Neural progenitor cell (in vitro differentiated cells): ENCODE measurements around the gene TUBA4B. TPM values are rescaled to one million over a fixed set of nuclear protein-coding genes. Genes with fewer than 3 reads are reported as not detected.

Source experiments
- DNase-seq: peaks from one replicate; pipeline ENCODE4 v3.0.0-alpha.2; 2016; ENCODE audit warnings: low spot score
- H2AFZ ChIP-seq: fragments of 200-600 bp; sonication (generic); replicated peaks from 2 replicates; pipeline ENCODE4 v1.6.1; 2016; ENCODE audit warnings: antibody characterized with exemption
- H3F3A ChIP-seq: fragments of 200-600 bp; sonication (generic); 2 replicates; pipeline ENCODE4 v1.6.1; 2016; ENCODE audit warnings: antibody characterized with exemption, low read depth
- H3K27ac ChIP-seq: fragments of 200-600 bp; sonication (generic); 2 replicates; pipeline ENCODE4 v1.5.1; 2016; ENCODE audit warnings: mild to moderate bottlenecking
- H3K27me3 ChIP-seq: fragments of 200-600 bp; sonication (generic); 2 replicates; pipeline ENCODE4 v1.6.1; 2016; ENCODE audit warnings: mild to moderate bottlenecking, moderate library complexity
- H3K36me3 ChIP-seq: fragments of 200-600 bp; sonication (generic); 2 replicates; pipeline ENCODE4 v1.5.1; 2016
- H3K4me1 ChIP-seq: fragments of 200-600 bp; sonication (generic); 2 replicates; pipeline ENCODE4 v1.6.1; 2016; ENCODE audit warnings: mixed run types
- H3K4me2 ChIP-seq: fragments of 200-600 bp; sonication (generic); 2 replicates; pipeline ENCODE4 v1.6.1; 2016
- H3K4me3 ChIP-seq: fragments of 200-600 bp; sonication (generic); 2 replicates; pipeline ENCODE4 v1.5.1; 2016
- H3K79me2 ChIP-seq: fragments of 200-600 bp; sonication (generic); 2 replicates; pipeline ENCODE4 v1.6.1; 2016; ENCODE audit warnings: low read depth
- H3K9ac ChIP-seq: fragments of 200-600 bp; sonication (generic); 2 replicates; pipeline ENCODE4 v1.6.1; 2016
- H3K9me3 ChIP-seq: fragments of 200-600 bp; sonication (generic); 2 replicates; pipeline ENCODE4 v1.5.1; 2016; ENCODE audit warnings: low read depth
- H4K20me1 ChIP-seq: fragments of 200-600 bp; sonication (generic); 2 replicates; pipeline ENCODE4 v1.6.1; 2016; ENCODE audit warnings: low read depth
- H3K27ac Mint-ChIP-seq: 3 replicates; pipeline ENCODE4 v1.8.0; 2021; ENCODE audit warnings: mixed read lengths
- H3K27me3 Mint-ChIP-seq: 2 replicates; pipeline ENCODE4 v1.8.0; 2022; ENCODE audit warnings: low read depth, mild to moderate bottlenecking, inconsistent platforms, moderate library complexity, mixed read lengths; ENCODE audit not compliant: insufficient read depth
- H3K36me3 Mint-ChIP-seq: 3 replicates; pipeline ENCODE4 v1.8.0; 2021; ENCODE audit warnings: mixed read lengths
- H3K4me1 Mint-ChIP-seq: 3 replicates; pipeline ENCODE4 v1.8.0; 2021; ENCODE audit warnings: mixed read lengths
- H3K4me3 Mint-ChIP-seq: 3 replicates; pipeline ENCODE4 v1.8.0; 2021; ENCODE audit warnings: mild to moderate bottlenecking, moderate library complexity, mixed read lengths
- H3K9me3 Mint-ChIP-seq: 3 replicates; pipeline ENCODE4 v1.8.0; 2020; ENCODE audit warnings: mixed read lengths
- EZH2 ChIP-seq: fragments of 200-600 bp; sonication (generic); IDR thresholded peaks from 2 replicates; pipeline ENCODE4 v1.6.1; 2017; ENCODE audit warnings: antibody characterized with exemption, mild to moderate bottlenecking, moderate library complexity
- EZH2phosphoT487 ChIP-seq: fragments of 200-600 bp; sonication (generic); IDR thresholded peaks from 2 replicates; pipeline ENCODE4 v1.6.1; 2017; ENCODE audit warnings: antibody characterized with exemption
- total RNA-seq: library from RNA; depleted of rRNA; stranded (reverse); fragments of >200 nt; gene quantifications from 2 replicates; pipeline ENCODE4 v1.2.3, GENCODE V29; 2015; ENCODE audit warnings: low replicate concordance
- TF ChIP-seq, protein P1 (sequence below): fragments of 200-600 bp; sonication (generic); IDR thresholded peaks from 2 replicates; pipeline ENCODE4 v1.5.1; 2017; ENCODE audit warnings: antibody characterized with exemption, mild to moderate bottlenecking

TUBA4B gene
- total RNA-seq, 1 donor from 2014 or later = not detected

DNA sequence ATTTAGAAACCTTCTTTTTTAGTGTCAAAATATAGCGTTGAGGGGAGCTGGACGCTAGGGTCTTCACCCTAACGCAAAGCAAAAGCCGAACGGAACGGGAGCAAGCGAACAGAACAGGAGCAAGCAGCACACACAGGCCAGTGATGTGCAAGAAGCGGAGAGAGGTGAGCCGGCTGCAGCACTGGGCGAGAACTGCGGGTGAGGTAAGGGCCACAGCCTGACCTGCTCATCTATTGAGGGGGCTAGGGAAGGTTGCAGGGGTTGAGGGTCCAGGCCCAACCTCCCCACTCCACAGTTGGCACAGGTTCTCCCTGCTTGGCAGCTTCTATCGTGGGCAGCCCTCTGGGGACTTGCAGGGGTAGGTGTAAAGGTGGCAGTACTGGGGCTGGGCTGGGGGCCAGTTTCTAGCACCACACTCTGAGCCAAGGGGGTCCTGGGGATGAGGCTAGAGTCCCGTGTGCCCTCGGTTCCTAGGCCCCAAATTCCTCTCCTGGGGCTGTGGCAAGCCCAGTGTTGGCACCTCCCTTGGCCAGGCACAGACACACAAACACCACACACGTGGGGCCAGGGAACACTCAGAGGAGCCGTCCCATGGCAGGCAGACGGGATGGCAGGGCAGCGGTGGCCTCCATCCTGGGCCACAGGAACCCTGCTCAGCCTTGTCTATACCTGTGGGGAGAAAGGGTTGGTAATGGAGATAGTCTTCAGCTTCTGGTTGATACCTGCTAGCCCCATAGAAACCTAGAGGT lies 33.1 kb upstream of the TUBA4B start:
- TF ChIP-seq EZH2phosphoT487 = no peak
- TF ChIP-seq, protein P1, sequence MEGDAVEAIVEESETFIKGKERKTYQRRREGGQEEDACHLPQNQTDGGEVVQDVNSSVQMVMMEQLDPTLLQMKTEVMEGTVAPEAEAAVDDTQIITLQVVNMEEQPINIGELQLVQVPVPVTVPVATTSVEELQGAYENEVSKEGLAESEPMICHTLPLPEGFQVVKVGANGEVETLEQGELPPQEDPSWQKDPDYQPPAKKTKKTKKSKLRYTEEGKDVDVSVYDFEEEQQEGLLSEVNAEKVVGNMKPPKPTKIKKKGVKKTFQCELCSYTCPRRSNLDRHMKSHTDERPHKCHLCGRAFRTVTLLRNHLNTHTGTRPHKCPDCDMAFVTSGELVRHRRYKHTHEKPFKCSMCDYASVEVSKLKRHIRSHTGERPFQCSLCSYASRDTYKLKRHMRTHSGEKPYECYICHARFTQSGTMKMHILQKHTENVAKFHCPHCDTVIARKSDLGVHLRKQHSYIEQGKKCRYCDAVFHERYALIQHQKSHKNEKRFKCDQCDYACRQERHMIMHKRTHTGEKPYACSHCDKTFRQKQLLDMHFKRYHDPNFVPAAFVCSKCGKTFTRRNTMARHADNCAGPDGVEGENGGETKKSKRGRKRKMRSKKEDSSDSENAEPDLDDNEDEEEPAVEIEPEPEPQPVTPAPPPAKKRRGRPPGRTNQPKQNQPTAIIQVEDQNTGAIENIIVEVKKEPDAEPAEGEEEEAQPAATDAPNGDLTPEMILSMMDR = no peak
- TF ChIP-seq EZH2 = no peak
- H3K4me1 ChIP-seq = peaks cover 4% of the 10 kb centered on the region
- no peak overlapping the region for H3K4me2 ChIP-seq
- H3K79me2 ChIP-seq = no peaks in the 10 kb centered on the region
- H3K27ac ChIP-seq = no peak overlapping the region
- H3K4me3 ChIP-seq = no peak overlapping the region
- H4K20me1 ChIP-seq = peaks cover 10% of the 10 kb centered on the region
- no peak overlapping the region for H2AFZ ChIP-seq
- Mint-ChIP-seq H3K4me1 (peaks cover 19% of the 10 kb centered on the region), H3K27me3 (peaks cover 14% of the 10 kb centered on the region), H3K9me3 (no peaks in the 10 kb centered on the region), H3K36me3 (peaks cover 20% of the 10 kb centered on the region), H3K4me3 (peak overlapping the region; percentile 75), H3K27ac (no peak overlapping the region)
- H3K36me3 ChIP-seq = no peaks in the 10 kb centered on the region
- H3K27me3 ChIP-seq = no peaks in the 10 kb centered on the region
- no peak overlapping the region for H3K9ac ChIP-seq
- H3F3A ChIP-seq = peaks cover 27% of the 10 kb centered on the region
- no peak for DNase-seq
- H3K9me3 ChIP-seq = no peaks in the 10 kb centered on the region

- Histone ChIP-seq H4K20me1 (peaks cover 10% of the 10 kb centered on the region), H3K9me3 (no peaks in the 10 kb centered on the region), H3K27ac (no peak overlapping the region), H3K79me2 (no peaks in the 10 kb centered on the region), H2AFZ (no peak overlapping the region), H3K27me3 (no peaks in the 10 kb centered on the region), H3K4me1 (peaks cover 4% of the 10 kb centered on the region), H3K4me3 (no peak overlapping the region), H3K9ac (no peak overlapping the region), H3F3A (peaks cover 27% of the 10 kb centered on the region), H3K4me2 (no peak overlapping the region), H3K36me3 (no peaks in the 10 kb centered on the region)
- Mint-ChIP-seq H3K27me3 (peaks cover 14% of the 10 kb centered on the region), H3K27ac (no peak overlapping the region), H3K4me1 (peaks cover 19% of the 10 kb centered on the region), H3K4me3 (no peak overlapping the region), H3K36me3 (peaks cover 21% of the 10 kb centered on the region), H3K9me3 (no peaks in the 10 kb centered on the region)
- no peak for DNase-seq
- no peak for TF ChIP-seq EZH2
- no peak for TF ChIP-seq EZH2phosphoT487
- TF ChIP-seq, protein P1 = no peak
These were observed 32.2 kb upstream of the TUBA4B start for GRCh38 chr2:219220652-219221402.

DNA sequence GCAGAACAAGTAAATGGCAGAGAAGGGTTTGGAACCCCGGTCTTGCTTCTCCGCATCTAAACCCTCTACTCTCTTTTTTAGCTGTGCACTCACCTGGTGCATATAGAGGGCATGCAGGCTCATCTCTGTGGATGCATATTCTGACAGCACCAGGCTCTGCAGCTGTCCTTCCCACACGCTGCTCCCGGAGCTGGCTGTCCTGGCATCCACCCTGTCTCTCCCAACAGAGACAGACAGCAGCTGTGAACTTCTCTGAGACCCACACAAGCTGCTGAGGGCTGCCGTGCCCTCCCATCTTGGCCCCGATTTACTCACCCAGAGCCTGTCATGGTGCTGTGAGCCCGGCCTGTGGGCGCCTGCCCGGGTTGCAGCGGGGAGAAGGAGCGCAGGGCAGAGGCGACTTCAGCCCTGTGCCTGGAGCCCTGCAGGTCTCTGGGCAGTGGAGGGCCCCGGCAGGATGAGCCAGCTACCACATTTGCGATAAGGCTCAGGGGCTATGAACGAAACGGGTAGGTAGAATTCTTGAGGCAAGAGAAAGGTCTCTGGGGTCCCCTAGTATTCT lies 31.0 kb upstream of the TUBA4B start:
- Histone ChIP-seq H3K9ac (no peak overlapping the region), H3K27ac (no peak overlapping the region), H3K9me3 (no peaks in the 10 kb centered on the region), H3K4me3 (no peak overlapping the region), H3K4me1 (peaks cover 4% of the 10 kb centered on the region), H2AFZ (no peak overlapping the region), H3K36me3 (no peaks in the 10 kb centered on the region), H4K20me1 (peaks cover 10% of the 10 kb centered on the region), H3K79me2 (no peaks in the 10 kb centered on the region), H3F3A (peaks cover 27% of the 10 kb centered on the region), H3K27me3 (no peaks in the 10 kb centered on the region), H3K4me2 (no peak overlapping the region)
- no peak overlapping the region for H3K27ac Mint-ChIP-seq
- H3K36me3 Mint-ChIP-seq = peaks cover 22% of the 10 kb centered on the region
- no peak overlapping the region for H3K4me3 Mint-ChIP-seq
- TF ChIP-seq, protein P1 = no peak
- TF ChIP-seq EZH2 (no peak), EZH2phosphoT487 (no peak)
- peaks cover 16% of the 10 kb centered on the region for H3K4me1 Mint-ChIP-seq
- H3K9me3 Mint-ChIP-seq = no peaks in the 10 kb centered on the region
- peaks cover 14% of the 10 kb centered on the region for H3K27me3 Mint-ChIP-seq
- DNase-seq = no peak
